ENCODE measurements around the gene KSR2. TPM values are rescaled to one million over a fixed set of nuclear protein-coding genes. Genes with fewer than 3 reads are reported as not detected.

Gene KSR2
- total and polyA plus RNA-seq, 3 experiments from 2014 or later, result 0.07 to 0.11 TPM; not detected in 1

- no peaks in the 10 kb centered on the region for H3K36me3 ChIP-seq (ENCODE audit: insufficient read depth, low read length)
- H3K27me3 ChIP-seq (ENCODE audit: insufficient read depth, low read length, poor library complexity, severe bottlenecking), result no peaks in the 10 kb centered on the region
- POLR2A ChIA-PET, result no interaction called here
- H3K4me1 ChIP-seq (ENCODE audit: insufficient read depth, low read length), result no peaks in the 10 kb centered on the region
- H3K4me1 Mint-ChIP-seq, result no peaks in the 10 kb centered on the region
- no peak overlapping the region for H3K27ac ChIP-seq (ENCODE audit: low read depth, low read length)
- peaks cover 0 to 10% (median 4%) of the 10 kb centered on the region in 5 donors for H3K9me3 Mint-ChIP-seq
- no peak overlapping the region for H3K4me3 ChIP-seq (ENCODE audit: low read length)
- DNase-seq, result no peak
- no peaks in the 10 kb centered on the region for H3K9me3 ChIP-seq (ENCODE audit: low read length)
- CTCF ChIA-PET, result no interaction called here
- H3K27ac Mint-ChIP-seq, result peak overlapping the region in 1 of 8 donors; percentile 43
- no peaks in the 10 kb centered on the region for H3K36me3 Mint-ChIP-seq
- H3K4me3 Mint-ChIP-seq, result no peak overlapping the region
- peaks cover 0 to 2% of the 10 kb centered on the region in 2 donors for H3K27me3 Mint-ChIP-seq
Observed at GRCh38 chr12:117472983-117473382, 495.8 kb downstream of the KSR2 start.

GRCh38 chr12:117470804-117471203, 498.0 kb downstream of the KSR2 start:
- peaks cover 0 to 10% (median 4%) of the 10 kb centered on the region in 5 donors for H3K9me3 Mint-ChIP-seq
- no peaks in the 10 kb centered on the region for H3K36me3 ChIP-seq (ENCODE audit: insufficient read depth, low read length)
- H3K4me1 ChIP-seq (ENCODE audit: insufficient read depth, low read length), result no peaks in the 10 kb centered on the region
- H3K4me3 ChIP-seq (ENCODE audit: low read length), result no peak overlapping the region
- no peak overlapping the region for H3K27ac ChIP-seq (ENCODE audit: low read depth, low read length)
- CTCF ChIA-PET, result no interaction called here
- no peak overlapping the region for H3K27ac Mint-ChIP-seq
- H3K36me3 Mint-ChIP-seq, result no peaks in the 10 kb centered on the region
- no peak overlapping the region for H3K4me3 Mint-ChIP-seq
- H3K27me3 Mint-ChIP-seq, result peaks cover 0 to 5% of the 10 kb centered on the region in 2 donors
- no peaks in the 10 kb centered on the region for H3K27me3 ChIP-seq (ENCODE audit: insufficient read depth, low read length, poor library complexity, severe bottlenecking)
- H3K9me3 ChIP-seq (ENCODE audit: low read length), result no peaks in the 10 kb centered on the region
- no peak for DNase-seq
- POLR2A ChIA-PET, result no interaction called here
- H3K4me1 Mint-ChIP-seq, result no peaks in the 10 kb centered on the region

- no peak overlapping the region for H3K27ac Mint-ChIP-seq
- Histone ChIP-seq H3K4me1 (ENCODE audit: insufficient read depth, low read length) (no peaks in the 10 kb centered on the region), H3K36me3 (ENCODE audit: insufficient read depth, low read length) (no peaks in the 10 kb centered on the region), H3K27ac (ENCODE audit: low read depth, low read length) (no peak overlapping the region), H3K27me3 (ENCODE audit: insufficient read depth, low read length, poor library complexity, severe bottlenecking) (no peaks in the 10 kb centered on the region), H3K9me3 (ENCODE audit: low read length) (no peaks in the 10 kb centered on the region), H3K4me3 (ENCODE audit: low read length) (no peak overlapping the region)
- DNase-seq, result no peak
- no peaks in the 10 kb centered on the region for H3K4me1 Mint-ChIP-seq
- H3K9me3 Mint-ChIP-seq, result peaks cover 0 to 5% (median 4%) of the 10 kb centered on the region in 5 donors
- no peak overlapping the region for H3K4me3 Mint-ChIP-seq
- H3K27me3 Mint-ChIP-seq, result peaks cover 0 to 5% of the 10 kb centered on the region in 2 donors
- ChIA-PET POLR2A (no interaction called here), CTCF (no interaction called here)
- no peaks in the 10 kb centered on the region for H3K36me3 Mint-ChIP-seq
Observed at GRCh38 chr12:117469883-117470483, 498.8 kb downstream of the KSR2 start.

- POLR2A ChIA-PET, result no interaction called here
Observed at GRCh38 chr12:117468016-117468415, 500.8 kb downstream of the KSR2 start.

GRCh38 chr12:117467588-117467987, 501.2 kb downstream of the KSR2 start:
- Histone ChIP-seq H3K4me1 (ENCODE audit: insufficient read depth, low read length) (no peaks in the 10 kb centered on the region), H3K27me3 (ENCODE audit: insufficient read depth, low read length, poor library complexity, severe bottlenecking) (no peaks in the 10 kb centered on the region), H3K27ac (ENCODE audit: low read depth, low read length) (no peak overlapping the region), H3K36me3 (ENCODE audit: insufficient read depth, low read length) (no peaks in the 10 kb centered on the region), H3K9me3 (ENCODE audit: low read length) (no peaks in the 10 kb centered on the region), H3K4me3 (ENCODE audit: low read length) (no peak overlapping the region)
- Mint-ChIP-seq H3K4me3 (no peak overlapping the region), H3K9me3 (peaks cover 0 to 5% (median 4%) of the 10 kb centered on the region in 5 donors), H3K4me1 (no peaks in the 10 kb centered on the region), H3K36me3 (peaks cover 0 to 1% (median 0%) of the 10 kb centered on the region in 3 donors), H3K27ac (no peak overlapping the region), H3K27me3 (peaks cover 0 to 5% of the 10 kb centered on the region in 2 donors)
- ChIA-PET POLR2A (no interaction called here), CTCF (no interaction called here)
- no peak for DNase-seq

More at GRCh38 chr12:117468016-117468415, 500.8 kb downstream of the KSR2 start:
- H3K36me3 ChIP-seq (ENCODE audit: insufficient read depth, low read length), result no peaks in the 10 kb centered on the region
- no peaks in the 10 kb centered on the region for H3K27me3 ChIP-seq (ENCODE audit: insufficient read depth, low read length, poor library complexity, severe bottlenecking)
- Mint-ChIP-seq H3K36me3 (peaks cover 0 to 1% (median 0%) of the 10 kb centered on the region in 3 donors), H3K4me1 (no peaks in the 10 kb centered on the region), H3K9me3 (peaks cover 0 to 4% (median 4%) of the 10 kb centered on the region in 5 donors), H3K27me3 (peaks cover 0 to 5% of the 10 kb centered on the region in 2 donors), H3K27ac (no peak overlapping the region), H3K4me3 (peak overlapping the region in 1 of 7 donors; percentile 0)
- CTCF ChIA-PET, result no interaction called here
- H3K27ac ChIP-seq (ENCODE audit: low read depth, low read length), result no peak overlapping the region
- H3K9me3 ChIP-seq (ENCODE audit: low read length), result no peaks in the 10 kb centered on the region
- H3K4me1 ChIP-seq (ENCODE audit: insufficient read depth, low read length), result no peaks in the 10 kb centered on the region
- no peak overlapping the region for H3K4me3 ChIP-seq (ENCODE audit: low read length)
- DNase-seq, result no peak

- no peaks in the 10 kb centered on the region for H3K4me1 Mint-ChIP-seq
- ChIA-PET POLR2A (no interaction called here), CTCF (no interaction called here)
- H3K27me3 Mint-ChIP-seq, result peaks cover 0 to 4% of the 10 kb centered on the region in 2 donors
- H3K36me3 ChIP-seq (ENCODE audit: insufficient read depth, low read length), result no peaks in the 10 kb centered on the region
- H3K27me3 ChIP-seq (ENCODE audit: insufficient read depth, low read length, poor library complexity, severe bottlenecking), result no peaks in the 10 kb centered on the region
- H3K27ac Mint-ChIP-seq, result no peak overlapping the region
- H3K4me3 ChIP-seq (ENCODE audit: low read length), result no peak overlapping the region
- H3K4me3 Mint-ChIP-seq, result peak overlapping the region in 1 of 7 donors; percentile 5
- no peak overlapping the region for H3K27ac ChIP-seq (ENCODE audit: low read depth, low read length)
- DNase-seq, result no peak
- H3K4me1 ChIP-seq (ENCODE audit: insufficient read depth, low read length), result no peaks in the 10 kb centered on the region
- H3K9me3 Mint-ChIP-seq, result peaks cover 0 to 6% (median 4%) of the 10 kb centered on the region in 5 donors
- H3K36me3 Mint-ChIP-seq, result peaks cover 0 to 1% (median 0%) of the 10 kb centered on the region in 3 donors
- no peaks in the 10 kb centered on the region for H3K9me3 ChIP-seq (ENCODE audit: low read length)
Observed at GRCh38 chr12:117466677-117467362, 502.0 kb downstream of the KSR2 start.

- H3K27me3 Mint-ChIP-seq, result peaks cover 0 to 1% of the 10 kb centered on the region in 2 donors
- H3K4me1 ChIP-seq (ENCODE audit: insufficient read depth, low read length), result no peaks in the 10 kb centered on the region
- no peaks in the 10 kb centered on the region for H3K9me3 ChIP-seq (ENCODE audit: low read length)
- H3K4me1 Mint-ChIP-seq, result no peaks in the 10 kb centered on the region
- no peak overlapping the region for H3K27ac Mint-ChIP-seq
- H3K36me3 Mint-ChIP-seq, result peaks cover 0 to 1% (median 0%) of the 10 kb centered on the region in 3 donors
- H3K4me3 Mint-ChIP-seq, result no peak overlapping the region
- no peaks in the 10 kb centered on the region for H3K27me3 ChIP-seq (ENCODE audit: insufficient read depth, low read length, poor library complexity, severe bottlenecking)
- H3K4me3 ChIP-seq (ENCODE audit: low read length), result no peak overlapping the region
- peaks cover 0 to 5% (median 0%) of the 10 kb centered on the region in 5 donors for H3K9me3 Mint-ChIP-seq
- CTCF ChIA-PET, result no interaction called here
- H3K36me3 ChIP-seq (ENCODE audit: insufficient read depth, low read length), result no peaks in the 10 kb centered on the region
- POLR2A ChIA-PET, result no interaction called here
- H3K27ac ChIP-seq (ENCODE audit: low read depth, low read length), result no peak overlapping the region
- DNase-seq, result no peak
Observed at GRCh38 chr12:117461732-117462131, 507.1 kb downstream of the KSR2 start.

GRCh38 chr12:117459229-117459628, 509.6 kb downstream of the KSR2 start:
- peaks cover 0 to 7% (median 4%) of the 10 kb centered on the region in 5 donors for H3K9me3 Mint-ChIP-seq
- Histone ChIP-seq H3K4me1 (ENCODE audit: insufficient read depth, low read length) (no peaks in the 10 kb centered on the region), H3K4me3 (ENCODE audit: low read length) (no peak overlapping the region), H3K27ac (ENCODE audit: low read depth, low read length) (no peak overlapping the region), H3K9me3 (ENCODE audit: low read length) (no peaks in the 10 kb centered on the region), H3K27me3 (ENCODE audit: insufficient read depth, low read length, poor library complexity, severe bottlenecking) (no peaks in the 10 kb centered on the region), H3K36me3 (ENCODE audit: insufficient read depth, low read length) (no peaks in the 10 kb centered on the region)
- DNase-seq, result no peak
- peaks cover 0 to 3% of the 10 kb centered on the region in 2 donors for H3K27me3 Mint-ChIP-seq
- H3K36me3 Mint-ChIP-seq, result no peaks in the 10 kb centered on the region
- CTCF ChIA-PET, result no interaction called here
- H3K27ac Mint-ChIP-seq, result no peak overlapping the region
- H3K4me1 Mint-ChIP-seq, result no peaks in the 10 kb centered on the region
- H3K4me3 Mint-ChIP-seq, result no peak overlapping the region
- POLR2A ChIA-PET, result no interaction called here

Data from CD8-positive, alpha-beta memory T cell (primary cell).